A673 (cell line): ENCODE results near the gene KPNA1. TPM values are rescaled to one million over a fixed set of nuclear protein-coding genes. Genes with fewer than 3 reads are reported as not detected.

ENCODE experiments used
- BruUV-seq: library from RNA; stranded (reverse); fragments of 400-500 nt; replicated peaks from 2 replicates; lab custom pipeline; 2021; lab: Mats Ljungman, UMichigan
- CTCF ChIA-PET: fragments of 300-600 bp; sonication (Branson Sonifier 250); formaldehyde crosslinking; loops from one replicate; lab custom pipeline; 2022; ENCODE audit warnings: antibody characterized with exemption; lab: Charles Lee
- POLR2A ChIA-PET: fragments of 300-600 bp; sonication (Branson Sonifier 250); formaldehyde crosslinking; loops from one replicate; lab custom pipeline; 2022; ENCODE audit warnings: antibody characterized with exemption; ENCODE audit not compliant: low non-redundant PET; lab: Charles Lee
- DNase-seq: peaks from one replicate; pipeline ENCODE4 v3.0.0-alpha.2; 2015; ENCODE audit warnings: low spot score
- H3K27ac ChIP-seq: fragments of 200-600 bp; sonication (generic); 2 replicates; pipeline ENCODE4 v1.5.1; 2016; ENCODE audit warnings: mixed run types, low read depth, mild to moderate bottlenecking, mixed read lengths, antibody characterized with exemption, low read length; ENCODE audit not compliant: poor library complexity, severe bottlenecking
- H3K27me3 ChIP-seq: fragments of 200-600 bp; sonication (generic); replicated peaks from 2 replicates; pipeline ENCODE4 v1.6.1; 2017; ENCODE audit warnings: mixed run types, low read depth, mild to moderate bottlenecking, mixed read lengths, antibody characterized with exemption, low read length; ENCODE audit not compliant: insufficient read depth, poor library complexity
- H3K36me3 ChIP-seq: fragments of 200-600 bp; sonication (generic); 2 replicates; pipeline ENCODE4 v1.6.1; 2016; ENCODE audit warnings: mixed run types, mild to moderate bottlenecking, mixed read lengths, antibody characterized with exemption, low read length; ENCODE audit not compliant: insufficient read depth, poor library complexity, severe bottlenecking
- H3K4me1 ChIP-seq: fragments of 200-600 bp; sonication (generic); 2 replicates; pipeline ENCODE4 v1.6.1; 2017; ENCODE audit warnings: mixed run types, mild to moderate bottlenecking, mixed read lengths, antibody characterized with exemption, low read length; ENCODE audit not compliant: insufficient read depth, poor library complexity, severe bottlenecking
- H3K4me3 ChIP-seq: fragments of 200-600 bp; sonication (generic); 2 replicates; pipeline ENCODE4 v1.5.1; 2016; ENCODE audit warnings: low read depth, mixed run types, mild to moderate bottlenecking, mixed read lengths, low read length; ENCODE audit not compliant: poor library complexity, severe bottlenecking
- H3K9me3 ChIP-seq: fragments of 200-600 bp; sonication (generic); 2 replicates; pipeline ENCODE4 v1.6.1; 2016; ENCODE audit warnings: mixed run types, low read depth, mild to moderate bottlenecking, mixed read lengths, antibody characterized with exemption, low read length; ENCODE audit not compliant: poor library complexity, severe bottlenecking
- EZH2 ChIP-seq: fragments of 200-600 bp; sonication (generic); IDR thresholded peaks from 2 replicates; pipeline ENCODE4 v1.6.1; 2017; ENCODE audit warnings: borderline replicate concordance, low read depth, mild to moderate bottlenecking, mixed read lengths, antibody characterized with exemption, low read length; ENCODE audit not compliant: poor library complexity, severe bottlenecking
- intact Hi-C: fragments of 100-400 bp; cut with micrococcal nuclease; formaldehyde crosslinking; loops from one replicate; pipeline ENCODE4 v1.10.0; 2022; ENCODE audit not compliant: unreplicated experiment
- total RNA-seq: library from RNA; stranded (reverse); gene quantifications from 2 replicates; pipeline ENCODE4 v1.2.3, GENCODE V29; 2021
- TF ChIP-seq, protein P1 (sequence below): fragments of 300-800, 200-600 bp; sonication (generic); conservative IDR thresholded peaks from 2 replicates; pipeline ENCODE4 v1.5.1; 2017; ENCODE audit warnings: low read depth, mild to moderate bottlenecking, antibody characterized with exemption, low read length, moderate library complexity, mixed read lengths

Gene KPNA1
- total RNA-seq, 1 experiment from 2014 or later: 110 TPM

DNA sequence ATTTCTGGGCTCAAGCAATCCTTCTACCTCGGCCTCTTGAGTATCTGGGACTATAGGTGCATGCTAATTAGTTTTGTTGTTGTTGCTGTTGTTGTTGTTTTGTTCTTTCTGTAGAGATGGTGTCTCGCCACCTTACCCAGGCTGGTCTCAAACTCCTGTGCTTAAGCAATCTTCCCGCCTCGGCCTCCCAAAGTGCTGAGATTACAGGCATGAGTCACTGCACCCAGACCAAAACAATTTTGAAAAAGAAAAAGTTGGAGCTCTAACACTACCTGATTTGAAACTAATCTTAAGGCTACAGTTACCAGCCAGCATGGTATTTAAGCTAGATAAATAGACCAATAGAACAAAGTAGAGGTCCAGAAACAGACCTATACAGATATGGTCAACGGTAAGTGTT lies 29.8 kb downstream of the KPNA1 start:
- H3K27ac ChIP-seq: no peak overlapping the region
- intact Hi-C loops: no loop called here
- no peak for TF ChIP-seq EZH2
- TF ChIP-seq, protein P1, sequence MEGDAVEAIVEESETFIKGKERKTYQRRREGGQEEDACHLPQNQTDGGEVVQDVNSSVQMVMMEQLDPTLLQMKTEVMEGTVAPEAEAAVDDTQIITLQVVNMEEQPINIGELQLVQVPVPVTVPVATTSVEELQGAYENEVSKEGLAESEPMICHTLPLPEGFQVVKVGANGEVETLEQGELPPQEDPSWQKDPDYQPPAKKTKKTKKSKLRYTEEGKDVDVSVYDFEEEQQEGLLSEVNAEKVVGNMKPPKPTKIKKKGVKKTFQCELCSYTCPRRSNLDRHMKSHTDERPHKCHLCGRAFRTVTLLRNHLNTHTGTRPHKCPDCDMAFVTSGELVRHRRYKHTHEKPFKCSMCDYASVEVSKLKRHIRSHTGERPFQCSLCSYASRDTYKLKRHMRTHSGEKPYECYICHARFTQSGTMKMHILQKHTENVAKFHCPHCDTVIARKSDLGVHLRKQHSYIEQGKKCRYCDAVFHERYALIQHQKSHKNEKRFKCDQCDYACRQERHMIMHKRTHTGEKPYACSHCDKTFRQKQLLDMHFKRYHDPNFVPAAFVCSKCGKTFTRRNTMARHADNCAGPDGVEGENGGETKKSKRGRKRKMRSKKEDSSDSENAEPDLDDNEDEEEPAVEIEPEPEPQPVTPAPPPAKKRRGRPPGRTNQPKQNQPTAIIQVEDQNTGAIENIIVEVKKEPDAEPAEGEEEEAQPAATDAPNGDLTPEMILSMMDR: no peak
- no peaks in the 10 kb centered on the region for H3K27me3 ChIP-seq
- H3K4me3 ChIP-seq: no peak overlapping the region
- no TSS peak for BruUV-seq
- no peaks in the 10 kb centered on the region for H3K9me3 ChIP-seq
- DNase-seq: no peak
- POLR2A ChIA-PET: no interaction called here
- H3K4me1 ChIP-seq: no peaks in the 10 kb centered on the region
- no peaks in the 10 kb centered on the region for H3K36me3 ChIP-seq
- CTCF ChIA-PET: no interaction called here

DNA sequence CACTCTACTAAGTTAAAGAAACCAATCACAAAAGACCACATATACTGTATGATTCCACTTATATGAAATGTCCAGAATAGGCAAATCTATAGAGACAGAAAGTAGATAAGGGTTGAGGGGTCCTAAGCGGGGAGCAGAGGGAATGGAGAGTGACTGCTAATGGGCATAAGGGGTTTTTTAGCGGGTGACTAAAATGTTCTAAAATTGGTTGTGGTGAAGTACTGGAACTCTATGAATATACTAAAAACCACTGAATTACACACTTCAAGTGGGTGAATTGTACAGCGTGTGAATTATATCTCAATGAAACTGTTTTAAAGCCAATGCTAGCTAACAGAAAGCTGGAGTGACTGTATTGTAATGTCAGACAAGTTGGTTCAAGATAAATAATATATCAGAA lies 33.3 kb downstream of the KPNA1 start:
- intact Hi-C loops: no loop called here
- Histone ChIP-seq H3K4me3 (no peak overlapping the region), H3K4me1 (no peaks in the 10 kb centered on the region), H3K9me3 (no peaks in the 10 kb centered on the region), H3K27me3 (no peaks in the 10 kb centered on the region), H3K27ac (no peak overlapping the region), H3K36me3 (no peaks in the 10 kb centered on the region)
- DNase-seq: no peak
- ChIA-PET CTCF (no interaction called here), POLR2A (no interaction called here)
- TF ChIP-seq, protein P1: no peak
- no peak for TF ChIP-seq EZH2
- no TSS peak for BruUV-seq

DNA sequence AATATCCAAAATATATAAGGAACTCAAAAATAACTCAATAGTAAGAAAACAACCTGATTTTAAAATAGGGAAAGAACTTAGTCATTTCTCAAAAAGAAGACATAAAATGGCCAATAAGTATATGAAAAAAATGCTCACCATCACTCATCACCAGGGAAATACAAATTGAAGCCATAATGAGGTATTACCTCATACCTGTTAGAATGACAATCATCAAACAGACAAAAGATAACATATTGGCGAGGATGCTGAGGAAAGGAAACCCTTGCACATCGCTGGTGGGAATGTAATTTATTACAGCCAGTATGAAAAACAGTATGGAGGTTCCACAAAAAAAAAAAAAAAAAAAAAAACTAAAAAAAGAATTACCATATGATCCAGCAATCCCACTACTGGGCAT lies 38.2 kb downstream of the KPNA1 start:
- Histone ChIP-seq H3K36me3 (no peaks in the 10 kb centered on the region), H3K27ac (no peak overlapping the region), H3K4me3 (no peak overlapping the region), H3K27me3 (no peaks in the 10 kb centered on the region), H3K9me3 (no peaks in the 10 kb centered on the region), H3K4me1 (no peaks in the 10 kb centered on the region)
- CTCF ChIA-PET: no interaction called here
- BruUV-seq: no TSS peak
- intact Hi-C loops: no loop called here
- POLR2A ChIA-PET: no interaction called here
- DNase-seq: no peak
- TF ChIP-seq, protein P1: no peak
- TF ChIP-seq EZH2: no peak
